ENCODE data around the gene B3GALT6. TPM values are rescaled to one million over a fixed set of nuclear protein-coding genes. Genes with fewer than 3 reads are reported as not detected.
A peak's percentile ranks its signal among the peaks of the same experiment; 100 is the strongest.

B3GALT6 gene
- total RNA-seq, 2 donors from 2014 or later: 24.8 to 31.5 TPM

- no peaks in the 10 kb centered on the region for H3K4me1 Mint-ChIP-seq
- no peaks in the 10 kb centered on the region for H3K36me3 Mint-ChIP-seq (ENCODE audit: low read depth)
- H3K9ac ChIP-seq (ENCODE audit: extremely low read depth, low read length, poor library complexity, severe bottlenecking): no peak overlapping the region
- peaks cover 3% of the 10 kb centered on the region for H3K9me3 Mint-ChIP-seq
- H3K36me3 ChIP-seq (ENCODE audit: control insufficient read depth, insufficient read depth, low read length): no peaks in the 10 kb centered on the region
- no peak overlapping the region for H3K4me3 Mint-ChIP-seq
- no peaks in the 10 kb centered on the region for H3K27me3 ChIP-seq (ENCODE audit: control insufficient read depth, insufficient read depth, low read length, poor library complexity, severe bottlenecking)
- H3K27ac ChIP-seq (ENCODE audit: low read depth, low read length): no peak overlapping the region
- no peaks in the 10 kb centered on the region for H3K4me1 ChIP-seq (ENCODE audit: control insufficient read depth, insufficient read depth, low read length)
- no peak overlapping the region for H3K4me3 ChIP-seq (ENCODE audit: low read length)
- no peaks in the 10 kb centered on the region for H3K9me3 ChIP-seq (ENCODE audit: control insufficient read depth, low read length)
- WGBS, 2 experiments (ENCODE audit: insufficient coverage in 1 of 2, insufficient read length in 1 of 2): 92 to 93% methylated on average over 19 to 30 of the region's 33 CpGs
- H3K27ac Mint-ChIP-seq: no peak overlapping the region
- peaks cover 4% of the 10 kb centered on the region for H3K27me3 Mint-ChIP-seq (ENCODE audit: insufficient read depth)
- peak; percentile 38 for DNase-seq
- no peak for TF ChIP-seq CTCF (conservative IDR thresholded peaks at IDR 0.05)
Observed at GRCh38 chr1:1183833-1184775, 47.9 kb upstream of the B3GALT6 start.

- no peaks in the 10 kb centered on the region for H3K27me3 ChIP-seq (ENCODE audit: control insufficient read depth, insufficient read depth, low read length, poor library complexity, severe bottlenecking)
- H3K9ac ChIP-seq (ENCODE audit: extremely low read depth, low read length, poor library complexity, severe bottlenecking): no peak overlapping the region
- H3K27me3 Mint-ChIP-seq (ENCODE audit: insufficient read depth): peaks cover 5% of the 10 kb centered on the region
Observed at GRCh38 chr1:1185101-1185765, 46.8 kb upstream of the B3GALT6 start.

GRCh38 chr1:1187938-1188337 is 44.1 kb upstream of the B3GALT6 start:
- no peaks in the 10 kb centered on the region for H3K36me3 ChIP-seq (ENCODE audit: control insufficient read depth, insufficient read depth, low read length)

More at GRCh38 chr1:1185101-1185765, 46.8 kb upstream of the B3GALT6 start:
- H3K9me3 ChIP-seq (ENCODE audit: control insufficient read depth, low read length): no peaks in the 10 kb centered on the region
- Mint-ChIP-seq H3K9me3 (peaks cover 6% of the 10 kb centered on the region), H3K36me3 (ENCODE audit: low read depth) (no peaks in the 10 kb centered on the region), H3K27ac (no peak overlapping the region), H3K4me3 (no peak overlapping the region), H3K4me1 (no peaks in the 10 kb centered on the region)
- no peak overlapping the region for H3K4me3 ChIP-seq (ENCODE audit: low read length)
- no peaks in the 10 kb centered on the region for H3K4me1 ChIP-seq (ENCODE audit: control insufficient read depth, insufficient read depth, low read length)
- 90 to 94% methylated on average over 20 to 31 of the region's 31 CpGs for WGBS, 2 experiments (ENCODE audit: insufficient coverage in 1 of 2, insufficient read length in 1 of 2)
- no peaks in the 10 kb centered on the region for H3K36me3 ChIP-seq (ENCODE audit: control insufficient read depth, insufficient read depth, low read length)
- no peak for TF ChIP-seq CTCF (conservative IDR thresholded peaks at IDR 0.05)
- peak; percentile 34 for DNase-seq
- H3K27ac ChIP-seq (ENCODE audit: low read depth, low read length): no peak overlapping the region

More at GRCh38 chr1:1187938-1188337, 44.1 kb upstream of the B3GALT6 start:
- H3K4me3 Mint-ChIP-seq: no peak overlapping the region
- no peaks in the 10 kb centered on the region for H3K36me3 Mint-ChIP-seq (ENCODE audit: low read depth)
- H3K27ac ChIP-seq (ENCODE audit: low read depth, low read length): no peak overlapping the region
- no peak overlapping the region for H3K27ac Mint-ChIP-seq
- DNase-seq: no peak
- peaks cover 20% of the 10 kb centered on the region for H3K9me3 ChIP-seq (ENCODE audit: control insufficient read depth, low read length)
- H3K27me3 ChIP-seq (ENCODE audit: control insufficient read depth, insufficient read depth, low read length, poor library complexity, severe bottlenecking): no peaks in the 10 kb centered on the region
- no peak overlapping the region for H3K9ac ChIP-seq (ENCODE audit: extremely low read depth, low read length, poor library complexity, severe bottlenecking)
- H3K27me3 Mint-ChIP-seq (ENCODE audit: insufficient read depth): peaks cover 9% of the 10 kb centered on the region
- H3K9me3 Mint-ChIP-seq: peaks cover 24% of the 10 kb centered on the region
- no peak overlapping the region for H3K4me3 ChIP-seq (ENCODE audit: low read length)
- no peak for TF ChIP-seq CTCF (conservative IDR thresholded peaks at IDR 0.05)
- H3K4me1 ChIP-seq (ENCODE audit: control insufficient read depth, insufficient read depth, low read length): no peaks in the 10 kb centered on the region
- H3K4me1 Mint-ChIP-seq: no peaks in the 10 kb centered on the region

All from endodermal cell (in vitro differentiated cells).